Ramos (cell line): Measurements from ENCODE around the gene MARVELD1.

Experiments
- in situ Hi-C: fragments of 300-500 bp; cut with MboI; formaldehyde crosslinking; loops from one replicate; pipeline ENCODE4 v1.14.3; 2022; ENCODE audit warnings: low sequenced_read_pairs; ENCODE audit not compliant: unreplicated experiment

The MARVELD1 gene

GRCh38 chr10:97718659-97719142 lies 5.2 kb downstream of the MARVELD1 start:
- in situ Hi-C loops: no loop called here

GRCh38 chr10:97719602-97720001 lies 6.1 kb downstream of the MARVELD1 start:
- in situ Hi-C loops: no loop called here

GRCh38 chr10:97721871-97722780 lies 8.6 kb downstream of the MARVELD1 start:
- in situ Hi-C loops: no loop called here

GRCh38 chr10:97723001-97723400 lies 9.5 kb downstream of the MARVELD1 start:
- in situ Hi-C loops: no loop called here

- in situ Hi-C loops: no loop called here
These were observed 10.9 kb downstream of the MARVELD1 start for GRCh38 chr10:97724341-97724941.

- in situ Hi-C loops: no loop called here
These were observed 13.2 kb downstream of the MARVELD1 start for GRCh38 chr10:97726636-97727178.

- in situ Hi-C loops: no loop called here
These were observed 15.5 kb downstream of the MARVELD1 start for GRCh38 chr10:97729014-97729413.

GRCh38 chr10:97731346-97732051 lies 18.0 kb downstream of the MARVELD1 start:
- in situ Hi-C loops: no loop called here

- in situ Hi-C loops: no loop called here
These were observed 18.5 kb downstream of the MARVELD1 start for GRCh38 chr10:97732052-97732359.

GRCh38 chr10:97733256-97733655 lies 19.7 kb downstream of the MARVELD1 start:
- in situ Hi-C loops: no loop called here

GRCh38 chr10:97734021-97734420 lies 20.5 kb downstream of the MARVELD1 start:
- in situ Hi-C loops: no loop called here

- in situ Hi-C loops: no loop called here
These were observed 22.9 kb downstream of the MARVELD1 start for GRCh38 chr10:97736403-97736901.

GRCh38 chr10:97736902-97737769 lies 23.6 kb downstream of the MARVELD1 start, which contains the start of gene ZFYVE27:
Gene ZFYVE27 (plus strand): TSS chr10:97737128. CDS start chr10:97738478, 1,350 bp downstream.
- in situ Hi-C loops: no loop called here

- in situ Hi-C loops: no loop called here
These were observed 24.3 kb downstream of the MARVELD1 start for GRCh38 chr10:97737770-97738265.

GRCh38 chr10:97738616-97739015 lies 25.1 kb downstream of the MARVELD1 start:
- in situ Hi-C loops: no loop called here

GRCh38 chr10:97740613-97741012 lies 27.1 kb downstream of the MARVELD1 start:
- in situ Hi-C loops: no loop called here

- in situ Hi-C loops: no loop called here
These were observed 29.8 kb downstream of the MARVELD1 start for GRCh38 chr10:97743169-97743943.

GRCh38 chr10:97744405-97745035 lies 31.0 kb downstream of the MARVELD1 start:
- in situ Hi-C loops: no loop called here
